HEK293 (cell line): ENCODE results near the gene MYOZ1.

Experiments
- AEBP2 ChIP-seq: fragments of 450-650 bp; formaldehyde crosslinking; IDR thresholded peaks from 2 replicates; pipeline ENCODE4 v1.5.1; 2016; ENCODE audit warnings: missing biosample characterization, missing genetic modification characterization, borderline replicate concordance
- ATF2 ChIP-seq: fragments of 450-650 bp; formaldehyde crosslinking; IDR thresholded peaks from 2 replicates; pipeline ENCODE4 v1.5.1; 2016; ENCODE audit warnings: missing biosample characterization, missing genetic modification characterization, low read depth
- IKZF3 ChIP-seq: fragments of 450-650 bp; IDR thresholded peaks from 2 replicates; pipeline ENCODE4 v1.5.0; 2018; ENCODE audit warnings: missing biosample characterization, mild to moderate bottlenecking, missing genetic modification characterization, moderate library complexity
- KLF17 ChIP-seq: fragments of 450-650 bp; formaldehyde crosslinking; IDR thresholded peaks from 2 replicates; pipeline ENCODE4 v1.5.1; 2016; ENCODE audit warnings: missing biosample characterization, missing genetic modification characterization
- KLF7 ChIP-seq: fragments of 450-650 bp; formaldehyde crosslinking; IDR thresholded peaks from 2 replicates; pipeline ENCODE4 v1.5.1; 2016; ENCODE audit warnings: missing biosample characterization, missing genetic modification characterization, borderline replicate concordance
- OVOL3 ChIP-seq: fragments of 450-650 bp; formaldehyde crosslinking; IDR thresholded peaks from 2 replicates; pipeline ENCODE4 v1.5.1; 2016; ENCODE audit warnings: missing biosample characterization, missing genetic modification characterization
- RBAK ChIP-seq: fragments of 450-650 bp; formaldehyde crosslinking; IDR thresholded peaks from 2 replicates; pipeline ENCODE4 v1.5.1; 2016; ENCODE audit warnings: missing biosample characterization, missing genetic modification characterization
- SCRT2 ChIP-seq: fragments of 450-650 bp; formaldehyde crosslinking; IDR thresholded peaks from 2 replicates; pipeline ENCODE4 v1.5.1; 2016; ENCODE audit warnings: missing biosample characterization, missing genetic modification characterization
- TSHZ1 ChIP-seq: fragments of 450-650 bp; formaldehyde crosslinking; IDR thresholded peaks from 2 replicates; pipeline ENCODE4 v1.5.1; 2016; ENCODE audit warnings: missing biosample characterization, missing genetic modification characterization, borderline replicate concordance
- YY1 ChIP-seq: fragments of 450-650 bp; formaldehyde crosslinking; IDR thresholded peaks from 2 replicates; pipeline ENCODE4 v1.5.1; 2018; ENCODE audit warnings: missing biosample characterization, missing genetic modification characterization
- ZBTB21 ChIP-seq: fragments of 450-650 bp; formaldehyde crosslinking; IDR thresholded peaks from 2 replicates; pipeline ENCODE4 v1.5.1; 2017; ENCODE audit warnings: missing biosample characterization, missing genetic modification characterization
- ZBTB8A ChIP-seq: fragments of 450-650 bp; formaldehyde crosslinking; IDR thresholded peaks from 2 replicates; pipeline ENCODE4 v1.5.1; 2016; ENCODE audit warnings: missing biosample characterization, missing genetic modification characterization
- ZNF112 ChIP-seq: fragments of 450-650 bp; formaldehyde crosslinking; IDR thresholded peaks from 2 replicates; pipeline ENCODE4 v1.5.0; 2017; ENCODE audit warnings: missing biosample characterization, missing genetic modification characterization
- ZNF114 ChIP-seq: fragments of 450-650 bp; formaldehyde crosslinking; IDR thresholded peaks from 2 replicates; pipeline ENCODE4 v1.5.0; 2017; ENCODE audit warnings: missing biosample characterization, missing genetic modification characterization
- ZNF157 ChIP-seq: fragments of 450-650 bp; formaldehyde crosslinking; IDR thresholded peaks from 2 replicates; pipeline ENCODE4 v1.5.1; 2016; ENCODE audit warnings: missing biosample characterization, missing genetic modification characterization
- ZNF16 ChIP-seq: fragments of 450-650 bp; formaldehyde crosslinking; IDR thresholded peaks from 2 replicates; pipeline ENCODE4 v1.5.1; 2016; ENCODE audit warnings: low read depth, missing biosample characterization, missing genetic modification characterization
- ZNF202 ChIP-seq: fragments of 450-650 bp; formaldehyde crosslinking; IDR thresholded peaks from 2 replicates; pipeline ENCODE4 v1.5.1; 2016; ENCODE audit warnings: missing biosample characterization, missing genetic modification characterization, borderline replicate concordance
- ZNF24 ChIP-seq: fragments of 450-650 bp; formaldehyde crosslinking; IDR thresholded peaks from 2 replicates; pipeline ENCODE4 v1.5.1; 2016; ENCODE audit warnings: missing biosample characterization, missing genetic modification characterization
- ZNF292 ChIP-seq: fragments of 450-650 bp; formaldehyde crosslinking; IDR thresholded peaks from 2 replicates; pipeline ENCODE4 v1.5.1; 2016; ENCODE audit warnings: low read depth, missing biosample characterization, missing genetic modification characterization, borderline replicate concordance
- ZNF302 ChIP-seq: fragments of 450-650 bp; formaldehyde crosslinking; IDR thresholded peaks from 2 replicates; pipeline ENCODE4 v1.5.1; 2016; ENCODE audit warnings: missing biosample characterization, missing genetic modification characterization, low read depth
- ZNF366 ChIP-seq: fragments of 450-650 bp; formaldehyde crosslinking; conservative IDR thresholded peaks from 2 replicates; pipeline ENCODE4 v1.5.1; 2016; ENCODE audit warnings: missing biosample characterization, missing genetic modification characterization
- ZNF391 ChIP-seq: fragments of 450-650 bp; formaldehyde crosslinking; IDR thresholded peaks from 2 replicates; pipeline ENCODE4 v1.5.1; 2016; ENCODE audit warnings: low read depth, missing biosample characterization, missing genetic modification characterization, borderline replicate concordance
- ZNF549 ChIP-seq: fragments of 450-650 bp; IDR thresholded peaks from 2 replicates; pipeline ENCODE4 v1.5.1; 2018; ENCODE audit warnings: missing biosample characterization, missing genetic modification characterization, mild to moderate bottlenecking, inconsistent platforms, moderate library complexity
- ZNF692 ChIP-seq: fragments of 450-650 bp; formaldehyde crosslinking; IDR thresholded peaks from 2 replicates; pipeline ENCODE4 v1.5.1; 2016; ENCODE audit warnings: missing biosample characterization, missing genetic modification characterization
- ZNF776 ChIP-seq: fragments of 450-650 bp; formaldehyde crosslinking; IDR thresholded peaks from 2 replicates; pipeline ENCODE4 v1.5.0; 2017; ENCODE audit warnings: missing biosample characterization, missing genetic modification characterization, borderline replicate concordance
- ZSCAN4 ChIP-seq: fragments of 450-650 bp; formaldehyde crosslinking; IDR thresholded peaks from 2 replicates; pipeline ENCODE4 v1.5.1; 2017; ENCODE audit warnings: missing biosample characterization, missing genetic modification characterization
- ZSCAN5A ChIP-seq: fragments of 450-650 bp; formaldehyde crosslinking; IDR thresholded peaks from 2 replicates; pipeline ENCODE4 v1.5.1; 2016; ENCODE audit warnings: missing biosample characterization, missing genetic modification characterization

MYOZ1 gene

GRCh38 chr10:73625884-73626752 lies 15.2 kb downstream of the MYOZ1 start (continued):
- peak; percentile 24; the same call in 1 of the 2 replicates for TF ChIP-seq ZNF692 (tag by site-specific recombination)
- TF ChIP-seq ZNF24: peak; percentile 72; the same call in 1 of the 2 replicates
- TF ChIP-seq ZSCAN4 (tag by site-specific recombination): 0 out of 2 replicates have a peak, but pooled peaks have one; percentile 19
- no peak for TF ChIP-seq RBAK (tag by site-specific recombination)
- TF ChIP-seq ZBTB8A: peak; percentile 85
- no peak for TF ChIP-seq ZNF302 (tag by site-specific recombination)
- TF ChIP-seq KLF7 (tag by site-specific recombination): peak; percentile 42; the same call in 1 of the 2 replicates
- TF ChIP-seq KLF17 (tag by site-specific recombination): peak; percentile 53
- no peak for TF ChIP-seq ZNF114 (tag by site-specific recombination)
- no peak for TF ChIP-seq ZNF776 (tag by site-specific recombination)
- no peak for TF ChIP-seq ZNF549
- no peak for TF ChIP-seq ZNF292 (tag by site-specific recombination)
- no peak for TF ChIP-seq ZNF112 (tag by site-specific recombination)
- TF ChIP-seq AEBP2: no peak
- no peak for TF ChIP-seq ZNF202 (tag by site-specific recombination)
- TF ChIP-seq ZNF157 (tag by site-specific recombination): no peak
- TF ChIP-seq ZNF391: peak; percentile 77; the same call in 1 of the 2 replicates
- TF ChIP-seq ATF2 (tag by site-specific recombination): no peak
- no peak for TF ChIP-seq ZSCAN5A
- peak; percentile 89 for TF ChIP-seq YY1
- TF ChIP-seq ZNF366 (tag by site-specific recombination): no peak
- peak; percentile 29; the same call in 1 of the 2 replicates for TF ChIP-seq ZBTB21
- peak; percentile 76 for TF ChIP-seq OVOL3
- TF ChIP-seq IKZF3 (tag by site-specific recombination): peak; percentile 46; the same call in 1 of the 2 replicates
- TF ChIP-seq TSHZ1: peak; percentile 52; the same call in 1 of the 2 replicates
- TF ChIP-seq SCRT2 (tag by site-specific recombination): peak; percentile 45
- TF ChIP-seq ZNF16: no peak
